NT2/D1 (cell line): Measurements from ENCODE around the gene EPHB2.

ENCODE experiments used
- SUZ12 ChIP-seq: IDR thresholded peaks from 2 replicates; pipeline ENCODE4 v1.6.1; 2011; ENCODE audit not compliant: insufficient read length, insufficient read depth; ENCODE audit errors: extremely low read depth
- YY1 ChIP-seq: IDR thresholded peaks from 2 replicates; pipeline ENCODE4 v1.6.1; 2011; ENCODE audit not compliant: insufficient read length, insufficient read depth
- ZNF274 ChIP-seq: IDR thresholded peaks from 2 replicates; pipeline ENCODE4 v1.6.1; 2011; ENCODE audit warnings: mild to moderate bottlenecking, low read depth, low read length

DNA sequence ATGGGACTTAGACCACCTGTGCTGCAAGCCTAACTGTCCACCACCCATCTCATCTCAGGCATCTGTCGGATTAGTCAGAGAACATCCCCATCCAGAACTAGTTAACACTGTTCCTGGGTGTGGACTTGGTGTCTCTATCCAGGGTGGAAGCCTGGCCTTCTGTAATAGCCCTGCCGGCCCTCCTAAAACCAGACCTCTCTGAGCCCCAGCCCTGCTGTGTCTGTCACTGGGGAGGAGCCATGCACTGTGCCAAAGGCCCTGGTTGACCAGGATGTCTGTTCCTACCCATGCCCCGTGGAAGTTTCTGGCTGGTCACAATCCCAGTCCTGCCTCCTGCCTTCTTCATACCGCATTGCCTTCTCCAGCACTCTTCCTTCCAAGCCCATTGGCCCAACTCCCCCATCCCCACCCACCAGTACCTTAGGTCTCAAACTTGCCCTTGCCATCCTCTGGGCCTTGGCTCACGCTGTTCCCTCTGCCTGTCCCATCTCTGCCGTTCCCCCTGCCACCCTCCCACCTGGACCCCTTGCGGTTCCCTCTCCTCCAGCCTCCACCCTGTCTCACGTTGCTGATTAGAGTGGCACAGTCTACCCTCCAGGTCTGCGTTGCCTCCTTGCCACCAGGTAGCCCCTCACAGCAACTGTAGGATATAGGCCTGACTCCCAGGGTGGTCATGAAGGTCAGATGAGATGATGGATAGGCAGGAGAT lies 105.6 kb downstream of the EPHB2 start:
- no peak for TF ChIP-seq YY1
- no peak for TF ChIP-seq SUZ12
- TF ChIP-seq ZNF274 = no peak
